ENCODE measurements around the gene TMEM255B. TPM values are rescaled to one million over a fixed set of nuclear protein-coding genes. Genes with fewer than 3 reads are reported as not detected.

Gene TMEM255B
- total RNA-seq, 1 experiment from 2014 or later, result 2.8 TPM

DNA sequence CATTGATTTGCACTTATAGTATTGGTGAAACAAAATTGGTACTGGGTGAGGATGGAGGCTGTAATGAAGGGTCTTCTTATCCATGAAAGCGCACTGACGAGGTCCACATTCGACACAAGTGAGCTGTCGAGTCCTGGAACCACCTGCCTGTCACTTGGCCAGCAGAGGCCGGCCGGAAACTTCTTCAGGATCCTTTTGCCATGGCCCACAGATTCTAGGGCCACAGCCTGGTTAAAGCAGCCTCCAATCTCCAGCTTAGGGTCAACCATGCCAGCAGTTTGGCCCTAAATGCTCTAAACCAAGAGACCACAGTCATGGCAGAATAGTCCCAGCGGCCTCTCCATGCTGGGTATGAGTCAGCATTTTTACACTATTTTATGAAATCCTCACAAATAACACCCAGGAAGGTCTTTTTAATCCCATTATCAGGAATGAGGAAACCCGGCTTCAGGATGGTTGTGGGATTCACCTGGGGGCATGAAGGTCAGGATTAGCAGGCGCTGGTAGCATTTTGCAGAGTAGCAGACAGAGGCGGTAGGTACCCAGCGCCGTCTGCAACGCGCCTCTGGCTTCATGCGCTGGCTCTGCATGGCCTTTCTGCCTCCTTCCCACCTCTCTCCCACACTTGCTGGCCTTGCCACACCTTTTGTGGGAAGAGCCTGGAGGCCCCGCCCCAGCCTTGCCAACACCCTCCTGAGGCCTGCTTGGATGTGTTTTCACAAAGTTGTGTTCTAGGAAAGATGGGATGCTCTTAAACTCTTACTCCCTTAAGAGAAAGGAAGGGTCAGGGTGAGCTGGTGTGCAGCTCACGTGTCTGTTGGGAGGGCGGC lies 89.6 kb downstream of the TMEM255B start:
- WGBS (ENCODE audit: extremely low coverage, insufficient read length, low lambda C conversion rate), result no CpG with 5 or more reads among the region's 18 CpGs
- no peaks in the 10 kb centered on the region for H3K27me3 ChIP-seq (ENCODE audit: insufficient read depth, low read length)
- peak; percentile 52 for DNase-seq
- TF ChIP-seq, protein P1, sequence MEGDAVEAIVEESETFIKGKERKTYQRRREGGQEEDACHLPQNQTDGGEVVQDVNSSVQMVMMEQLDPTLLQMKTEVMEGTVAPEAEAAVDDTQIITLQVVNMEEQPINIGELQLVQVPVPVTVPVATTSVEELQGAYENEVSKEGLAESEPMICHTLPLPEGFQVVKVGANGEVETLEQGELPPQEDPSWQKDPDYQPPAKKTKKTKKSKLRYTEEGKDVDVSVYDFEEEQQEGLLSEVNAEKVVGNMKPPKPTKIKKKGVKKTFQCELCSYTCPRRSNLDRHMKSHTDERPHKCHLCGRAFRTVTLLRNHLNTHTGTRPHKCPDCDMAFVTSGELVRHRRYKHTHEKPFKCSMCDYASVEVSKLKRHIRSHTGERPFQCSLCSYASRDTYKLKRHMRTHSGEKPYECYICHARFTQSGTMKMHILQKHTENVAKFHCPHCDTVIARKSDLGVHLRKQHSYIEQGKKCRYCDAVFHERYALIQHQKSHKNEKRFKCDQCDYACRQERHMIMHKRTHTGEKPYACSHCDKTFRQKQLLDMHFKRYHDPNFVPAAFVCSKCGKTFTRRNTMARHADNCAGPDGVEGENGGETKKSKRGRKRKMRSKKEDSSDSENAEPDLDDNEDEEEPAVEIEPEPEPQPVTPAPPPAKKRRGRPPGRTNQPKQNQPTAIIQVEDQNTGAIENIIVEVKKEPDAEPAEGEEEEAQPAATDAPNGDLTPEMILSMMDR (conservative IDR thresholded peaks at IDR 0.05), result no peak
- no peaks in the 10 kb centered on the region for H3K79me2 ChIP-seq (ENCODE audit: insufficient read depth, low read length)
- H3K9me3 Mint-ChIP-seq, result no peaks in the 10 kb centered on the region
- H2BK5ac ChIP-seq (ENCODE audit: insufficient read length, low read length), result no peak overlapping the region
- H2BK20ac ChIP-seq (ENCODE audit: low read depth, low read length, poor library complexity, severe bottlenecking), result no peak overlapping the region
- H3K4me1 Mint-ChIP-seq, result peaks cover 7 to 12% of the 10 kb centered on the region in 2 experiments; a peak in 3 of 4 replicates
- no peak overlapping the region for H4K5ac ChIP-seq (ENCODE audit: insufficient read length, low read depth, low read length)
- H3K18ac ChIP-seq (ENCODE audit: insufficient read length, low read depth, low read length), result no peak overlapping the region
- peak overlapping the region; percentile 43; the same call in 1 of the 2 replicates for H3K14ac ChIP-seq (ENCODE audit: insufficient read depth, low read length)
- no peak overlapping the region for H3K4ac ChIP-seq (ENCODE audit: low read depth, low read length)
- H2BK12ac ChIP-seq (ENCODE audit: insufficient read length, low read depth, low read length), result no peak overlapping the region
- no peak overlapping the region for H3K4me3 Mint-ChIP-seq
- H3K4me2 ChIP-seq (ENCODE audit: insufficient read depth, insufficient read length, low read length), result no peak overlapping the region
- H3K27ac Mint-ChIP-seq, result peak overlapping the region in 2 of 3 experiments; percentile 10 to 49; a peak in 2 of 7 replicates
- H3K27ac ChIP-seq (ENCODE audit: insufficient read length, low read depth, low read length), result no peak overlapping the region
- H4K8ac ChIP-seq (replicated peaks; ENCODE audit: insufficient read length, low read depth, low read length), result no peak overlapping the region
- H2BK15ac ChIP-seq (ENCODE audit: low read depth, low read length), result no peak overlapping the region
- no peaks in the 10 kb centered on the region; the same call in 1 of the 2 replicates for H3K4me1 ChIP-seq (ENCODE audit: insufficient read depth, low read length)
- no peaks in the 10 kb centered on the region for H3K23me2 ChIP-seq (ENCODE audit: insufficient read length, low read depth, low read length, poor library complexity, severe bottlenecking)
- no peak overlapping the region for H3T11ph ChIP-seq (ENCODE audit: low read length)
- no peaks in the 10 kb centered on the region for H3K27me3 Mint-ChIP-seq (ENCODE audit: low read depth)
- H2AFZ ChIP-seq (ENCODE audit: low read length), result no peak overlapping the region
- H3K9ac ChIP-seq (ENCODE audit: extremely low read depth, insufficient read length, low read length), result no peak overlapping the region
- no peak overlapping the region for H4K91ac ChIP-seq (ENCODE audit: insufficient read length, low read depth, low read length)
- H3K23ac ChIP-seq (ENCODE audit: insufficient read length, low read depth, low read length), result no peak overlapping the region
- H3K79me1 ChIP-seq (ENCODE audit: insufficient read depth, low read depth, low read length, poor library complexity, severe bottlenecking), result no peaks in the 10 kb centered on the region
- no peak overlapping the region for H2AK5ac ChIP-seq (ENCODE audit: insufficient read length, low read length)
- H4K20me1 ChIP-seq (ENCODE audit: control insufficient read depth, insufficient read depth, insufficient read length), result no peaks in the 10 kb centered on the region
- peaks cover 1 to 18% (median 6%) of the 10 kb centered on the region in 3 experiments; a peak in 5 of 7 replicates for H3K36me3 Mint-ChIP-seq (ENCODE audit: insufficient read depth in 1 of 3, low read depth in 3 of 3)
- no peak overlapping the region for H3K56ac ChIP-seq (ENCODE audit: insufficient read length, low read depth, low read length)
- no peaks in the 10 kb centered on the region for H3K9me3 ChIP-seq (ENCODE audit: control insufficient read depth, low read depth, low read length)
- H2BK120ac ChIP-seq (ENCODE audit: low read depth, low read length, poor library complexity, severe bottlenecking), result no peak overlapping the region

Data from H9 (cell line).